Activated CD4-positive, alpha-beta memory T cell treated with anti-CD3 and anti-CD28 coated beads, Interleukin-2, amount 10 ng/mL, durations not matched to agents 7 days and 5 days (primary cell): ENCODE data around the gene SOX3. TPM values are rescaled to one million over a fixed set of nuclear protein-coding genes. Genes with fewer than 3 reads are reported as not detected.

Experiments
- CTCF ChIA-PET: fragments of 350-600 bp; sonication (Branson Sonifier 250); formaldehyde crosslinking; loops from one replicate; lab custom pipeline; 2021; ENCODE audit warnings: antibody characterized with exemption, inconsistent platforms; lab: Charles Lee
- POLR2A ChIA-PET: fragments of 350-600 bp; sonication (Branson Sonifier 250); formaldehyde crosslinking; loops from one replicate; lab custom pipeline; 2021; ENCODE audit warnings: antibody characterized with exemption; lab: Charles Lee
- DNase-seq: peaks from one replicate; pipeline ENCODE4 v3.0.0-alpha.2; 2020
- H3K27ac Mint-ChIP-seq: one replicate; pipeline ENCODE4 v1.8.0; 2021; ENCODE audit warnings: mild to moderate bottlenecking, mixed read lengths
- H3K27me3 Mint-ChIP-seq: one replicate; pipeline ENCODE4 v1.8.0; 2021; ENCODE audit warnings: mixed read lengths
- H3K36me3 Mint-ChIP-seq: one replicate; pipeline ENCODE4 v1.8.0; 2021; ENCODE audit warnings: low read depth, mixed read lengths
- H3K4me1 Mint-ChIP-seq: one replicate; pipeline ENCODE4 v1.8.0; 2021; ENCODE audit warnings: mixed read lengths
- H3K4me3 Mint-ChIP-seq: one replicate; pipeline ENCODE4 v1.8.0; 2021; ENCODE audit warnings: mild to moderate bottlenecking, mixed read lengths
- H3K9me3 Mint-ChIP-seq: one replicate; pipeline ENCODE4 v1.8.0; 2021; ENCODE audit warnings: mixed read lengths
- total RNA-seq, 2 experiments: library from RNA; stranded (reverse); gene quantifications; one replicate each; pipeline ENCODE4 v1.2.3, GENCODE V29; 2021

The SOX3 gene
- total RNA-seq, 2 experiments from 2014 or later = not detected

- Mint-ChIP-seq H3K9me3 (no peaks in the 10 kb centered on the region), H3K4me1 (no peaks in the 10 kb centered on the region), H3K36me3 (no peaks in the 10 kb centered on the region), H3K4me3 (no peak overlapping the region), H3K27ac (no peak overlapping the region), H3K27me3 (no peaks in the 10 kb centered on the region)
- no peak for DNase-seq
- CTCF ChIA-PET = no interaction called here
- POLR2A ChIA-PET = no interaction called here
Measured at GRCh38 chrX:140467211-140467610, 37.7 kb downstream of the SOX3 start.

Other genes starting within 250 kb of the SOX3 start
- gene LINC00632, start 204.7 kb upstream of the SOX3 start, total RNA-seq = 10 to 100 TPM; 37.4 to 39.9 TPM